ENCODE results near the gene ACTA2.

GRCh38 chr10:88958721-88959120 is 6.1 kb upstream of the ACTA2 start:
- no peak for TF ChIP-seq POLR2A (IDR thresholded peaks at IDR 0.05)
- TF ChIP-seq, protein P1, sequence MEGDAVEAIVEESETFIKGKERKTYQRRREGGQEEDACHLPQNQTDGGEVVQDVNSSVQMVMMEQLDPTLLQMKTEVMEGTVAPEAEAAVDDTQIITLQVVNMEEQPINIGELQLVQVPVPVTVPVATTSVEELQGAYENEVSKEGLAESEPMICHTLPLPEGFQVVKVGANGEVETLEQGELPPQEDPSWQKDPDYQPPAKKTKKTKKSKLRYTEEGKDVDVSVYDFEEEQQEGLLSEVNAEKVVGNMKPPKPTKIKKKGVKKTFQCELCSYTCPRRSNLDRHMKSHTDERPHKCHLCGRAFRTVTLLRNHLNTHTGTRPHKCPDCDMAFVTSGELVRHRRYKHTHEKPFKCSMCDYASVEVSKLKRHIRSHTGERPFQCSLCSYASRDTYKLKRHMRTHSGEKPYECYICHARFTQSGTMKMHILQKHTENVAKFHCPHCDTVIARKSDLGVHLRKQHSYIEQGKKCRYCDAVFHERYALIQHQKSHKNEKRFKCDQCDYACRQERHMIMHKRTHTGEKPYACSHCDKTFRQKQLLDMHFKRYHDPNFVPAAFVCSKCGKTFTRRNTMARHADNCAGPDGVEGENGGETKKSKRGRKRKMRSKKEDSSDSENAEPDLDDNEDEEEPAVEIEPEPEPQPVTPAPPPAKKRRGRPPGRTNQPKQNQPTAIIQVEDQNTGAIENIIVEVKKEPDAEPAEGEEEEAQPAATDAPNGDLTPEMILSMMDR (IDR thresholded peaks at IDR 0.05): no peak
